Spleen (tissue), 11 donors: ENCODE measurements around the gene LNPK. TPM values are rescaled to one million over a fixed set of nuclear protein-coding genes. Genes with fewer than 3 reads are reported as not detected.

ENCODE experiments used
- DNase-seq: peaks from one replicate; pipeline ENCODE4 v3.0.0-alpha.2; 2020
- H3K27ac ChIP-seq, 8 donors: fragments of 200-600 bp; sonication (generic) in 7 of 8; 1 replicate in 4 of 8; 2 replicates in 4 of 8; pipeline versions ENCODE4 v1.5.0 to v1.8.0; 2016 to 2021; ENCODE audit warnings: inconsistent platforms in 4 of 8, mild to moderate bottlenecking in 4 of 8, moderate library complexity in 1 of 8
- H3K27me3 ChIP-seq, 7 donors: fragments of 200-600 bp; sonication (generic) in 6 of 7; replicated peaks in 1 of 7; 1 replicate in 4 of 7; 2 replicates in 3 of 7; pipeline versions ENCODE4 v1.5.0 to v1.8.0; 2016 to 2021; ENCODE audit warnings: inconsistent platforms in 3 of 7, mild to moderate bottlenecking in 1 of 7
- H3K36me3 ChIP-seq, 6 donors: fragments of 200-600 bp; sonication (generic) in 5 of 6; 1 replicate in 4 of 6; 2 replicates in 2 of 6; pipeline versions ENCODE4 v1.5.0 to v1.8.0; 2016 to 2021; ENCODE audit warnings: inconsistent platforms in 2 of 6
- H3K4me1 ChIP-seq, 6 donors: fragments of 200-600 bp; sonication (generic) in 5 of 6; 1 replicate in 3 of 6; 2 replicates in 3 of 6; pipeline versions ENCODE4 v1.5.0 to v1.8.0; 2016 to 2021; ENCODE audit warnings: inconsistent platforms in 3 of 6
- H3K4me3 ChIP-seq, 8 donors: fragments of 200-600 bp; sonication (generic) in 7 of 8; 1 replicate in 4 of 8; 2 replicates in 4 of 8; pipeline versions ENCODE4 v1.5.0 to v1.8.0; 2016 to 2021; ENCODE audit warnings: inconsistent platforms in 4 of 8, mild to moderate bottlenecking in 4 of 8, moderate library complexity in 2 of 8
- H3K9me3 ChIP-seq, 8 donors: fragments of 200-600 bp; sonication (generic) in 7 of 8; 1 replicate in 4 of 8; 2 replicates in 4 of 8; pipeline versions ENCODE4 v1.5.0 to v1.8.0; 2016 to 2021; ENCODE audit warnings: inconsistent platforms in 4 of 8
- CTCF ChIP-seq, 11 experiments: fragments of 200-600 bp in 7 of 11; fragments of 450-650 bp in 4 of 11; sonication (generic) in 4 of 11; IDR thresholded peaks in 8 of 11; conservative IDR thresholded peaks in 3 of 11; 1 replicate in 7 of 11; 2 replicates in 4 of 11; pipeline versions ENCODE4 v1.4.0 to v1.8.0; 2016 to 2021; ENCODE audit warnings: antibody characterized with exemption in 11 of 11, inconsistent platforms in 4 of 11, mild to moderate bottlenecking in 1 of 11
- POLR2A ChIP-seq, 3 donors: fragments of 450-650 bp; IDR thresholded peaks; one replicate each; pipeline ENCODE4 v1.5.1; 2017; ENCODE audit warnings: antibody characterized with exemption in 3 of 3, mild to moderate bottlenecking in 1 of 3
- POLR2AphosphoS5 ChIP-seq, 3 donors: sonication (generic); formaldehyde crosslinking; IDR thresholded peaks; one replicate each; pipeline ENCODE4 v1.5.1; 2017; ENCODE audit warnings: antibody characterized with exemption in 3 of 3
- WGBS, 5 donors: extraction: QIAGEN DNeasy Blood & Tissue Kit in 3 of 5; methylation state at CpG; one replicate each; pipeline versions ENCODE4 v1.1.5 to v1.1.7; 2013 to 2018; 5-methylcytosine and 5-hydroxymethylcytosine counted together
- intact Hi-C: fragments of 100-400 bp; cut with DNase I; formaldehyde crosslinking; loops from one replicate; pipeline ENCODE4 v1.15.0; 2023; ENCODE audit warnings: low total_unique reads
- polyA plus RNA-seq, 3 donors: library from polyadenylated mRNA; stranded (reverse); fragments of 200-250 nt; gene quantifications; one replicate each; pipeline ENCODE4 v1.2.1, GENCODE V29; 2013
- total RNA-seq, 7 donors: library from RNA; depleted of rRNA in 3 of 7; stranded (reverse); fragments of >200 nt in 3 of 7; fragmentation: NEBNext Ultra II Directional in 4 of 7; extraction: Animal tissue kit (Norgen Biotek cat#: 25700) in 4 of 7; gene quantifications; one replicate each; pipeline versions ENCODE4 v1.1.0 to v1.2.1, GENCODE V29; 2016 to 2021
- donor health status: healthy with polysubstance abuse.
- donor health status: DM: no; HTN: no; CAD: no; lungs with moderate emphysema.
- donor health status: DM: no; HTN: no; CAD: no.
- donor health status: Bipolar disorder and iron deficiency.
- donor health status: healthy.
- donor health status: DM: no; HTN: no; CAD: no.
- donor health status: DM: yes; HTN: yes; CAD: no.

The LNPK gene
- total and polyA plus RNA-seq, 10 donors = 2.1 to 31.9 (median 17.0) TPM

GRCh38 chr2:176022048-176022447 is 20.0 kb upstream of the LNPK start:
- no peaks in the 10 kb centered on the region for H3K36me3 ChIP-seq
- DNase-seq = no peak
- no peak overlapping the region for H3K27ac ChIP-seq
- peaks cover 0 to 47% (median 0%) of the 10 kb centered on the region in 7 donors for H3K27me3 ChIP-seq
- no peaks in the 10 kb centered on the region for H3K9me3 ChIP-seq
- TF ChIP-seq CTCF (IDR thresholded peaks at IDR 0.05 in 8 of 11, conservative IDR thresholded peaks at IDR 0.05 in 3 of 11) = no peak
- no peak for TF ChIP-seq POLR2A (IDR thresholded peaks at IDR 0.05)
- TF ChIP-seq POLR2AphosphoS5 (IDR thresholded peaks at IDR 0.05) = no peak
- intact Hi-C loops = no loop called here
- no peaks in the 10 kb centered on the region for H3K4me1 ChIP-seq
- WGBS, 5 donors = 92 to 96% (median 95%) methylated on average over 1 of the region's 1 CpG
- no peak overlapping the region for H3K4me3 ChIP-seq

- Histone ChIP-seq H3K4me1 (no peaks in the 10 kb centered on the region), H3K36me3 (no peaks in the 10 kb centered on the region), H3K27me3 (peaks cover 0 to 37% (median 0%) of the 10 kb centered on the region in 7 donors), H3K27ac (no peak overlapping the region), H3K9me3 (no peaks in the 10 kb centered on the region), H3K4me3 (no peak overlapping the region)
- intact Hi-C loops = no loop called here
- TF ChIP-seq POLR2A (IDR thresholded peaks at IDR 0.05) (no peak), CTCF (IDR thresholded peaks at IDR 0.05 in 8 of 11, conservative IDR thresholded peaks at IDR 0.05 in 3 of 11) (no peak), POLR2AphosphoS5 (IDR thresholded peaks at IDR 0.05) (no peak)
- DNase-seq = no peak
- WGBS, 5 donors = 82 to 93% (median 87%) methylated on average over 6 of the region's 6 CpGs
Measured at GRCh38 chr2:176020400-176020799, 18.3 kb upstream of the LNPK start.

- no peaks in the 10 kb centered on the region for H3K4me1 ChIP-seq
- H3K9me3 ChIP-seq = no peaks in the 10 kb centered on the region
- intact Hi-C loops = no loop called here
- no peak overlapping the region for H3K27ac ChIP-seq
- H3K36me3 ChIP-seq = no peaks in the 10 kb centered on the region
- H3K4me3 ChIP-seq = no peak overlapping the region
- peaks cover 0 to 44% (median 0%) of the 10 kb centered on the region in 7 donors for H3K27me3 ChIP-seq
- DNase-seq = no peak
- TF ChIP-seq CTCF (IDR thresholded peaks at IDR 0.05 in 8 of 11, conservative IDR thresholded peaks at IDR 0.05 in 3 of 11) (no peak), POLR2AphosphoS5 (IDR thresholded peaks at IDR 0.05) (no peak), POLR2A (IDR thresholded peaks at IDR 0.05) (no peak)
- WGBS, 5 donors = 56 to 100% (median 72%) methylated on average over 1 of the region's 1 CpG
Measured at GRCh38 chr2:176018708-176019107, 16.6 kb upstream of the LNPK start.

- peaks cover 0 to 13% (median 0%) of the 10 kb centered on the region in 7 donors for H3K27me3 ChIP-seq
- H3K36me3 ChIP-seq = no peaks in the 10 kb centered on the region
- TF ChIP-seq POLR2A (IDR thresholded peaks at IDR 0.05) (no peak), CTCF (IDR thresholded peaks at IDR 0.05 in 8 of 11, conservative IDR thresholded peaks at IDR 0.05 in 3 of 11) (no peak)
- H3K4me1 ChIP-seq = no peaks in the 10 kb centered on the region
- DNase-seq = no peak
- intact Hi-C loops = no loop called here
- H3K9me3 ChIP-seq = no peaks in the 10 kb centered on the region
- H3K27ac ChIP-seq = no peak overlapping the region
- H3K4me3 ChIP-seq = no peak overlapping the region
- 63 to 80% (median 75%) methylated on average over 2 of the region's 2 CpGs for WGBS, 5 donors
Measured at GRCh38 chr2:176009445-176009844, 7.4 kb upstream of the LNPK start.
